DMS53 treated with DMSO at 0.1 percent for 48 hours (cell line): ENCODE results near the gene TAF1C.

Experiments
- DNase-seq: peaks from one replicate; lab custom pipeline; 2025; ENCODE audit not compliant: unreplicated experiment; lab: John Stamatoyannopoulos, UW

Gene TAF1C

DNA sequence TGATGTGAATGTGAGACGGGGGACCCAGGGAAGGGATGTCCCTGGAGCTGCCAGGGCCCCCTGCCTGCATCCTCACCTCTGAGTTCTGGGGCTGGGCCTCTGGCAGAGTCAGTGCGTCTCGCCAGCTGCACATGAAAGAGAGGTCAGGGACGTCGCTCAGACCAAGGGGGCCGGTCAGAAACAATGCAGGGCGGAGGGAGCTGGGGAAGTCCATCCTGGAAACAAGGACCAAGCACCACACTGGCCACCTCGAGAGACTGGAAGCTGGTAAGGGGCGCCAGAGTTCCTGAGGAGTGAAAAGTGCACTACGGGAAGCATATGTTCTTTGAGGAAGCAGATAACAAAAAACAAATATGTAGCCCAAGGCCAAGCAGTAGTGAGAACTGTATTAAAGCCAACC lies 2.1 kb downstream of the TAF1C start:
- no peak for DNase-seq

DNA sequence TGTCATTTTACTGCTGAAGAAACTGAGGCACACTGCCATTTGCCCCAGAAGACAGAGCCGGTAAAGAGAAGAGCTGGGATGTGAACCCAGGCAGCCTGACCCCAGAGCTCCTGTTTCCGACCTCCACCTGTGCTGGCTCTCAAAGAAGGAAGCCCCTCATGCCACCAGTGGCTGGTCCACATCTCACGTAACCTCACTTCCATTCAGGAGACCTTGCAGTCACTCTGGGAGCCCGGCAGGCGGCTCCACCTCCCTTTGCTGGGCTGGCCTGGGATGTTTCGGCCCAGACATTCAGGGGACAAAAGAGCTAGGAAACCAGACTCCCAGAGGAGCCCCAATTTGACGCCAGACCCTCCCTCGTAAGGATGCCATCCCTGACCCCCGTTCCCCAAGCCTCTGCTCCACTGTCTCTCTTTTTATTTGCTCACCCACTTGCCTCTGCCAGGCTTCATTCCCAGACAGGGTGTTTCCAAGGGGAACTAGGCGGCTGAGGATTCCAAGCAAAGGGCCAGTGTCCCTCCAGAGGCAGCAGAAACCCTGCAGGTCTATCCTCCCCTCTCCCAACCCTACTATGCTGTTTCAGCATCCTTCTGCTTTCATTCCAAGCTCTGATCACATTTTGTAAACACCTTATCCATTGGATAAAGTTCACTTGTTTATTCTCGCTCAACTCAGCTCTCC lies 2.8 kb downstream of the TAF1C start:
- DNase-seq: no peak

DNA sequence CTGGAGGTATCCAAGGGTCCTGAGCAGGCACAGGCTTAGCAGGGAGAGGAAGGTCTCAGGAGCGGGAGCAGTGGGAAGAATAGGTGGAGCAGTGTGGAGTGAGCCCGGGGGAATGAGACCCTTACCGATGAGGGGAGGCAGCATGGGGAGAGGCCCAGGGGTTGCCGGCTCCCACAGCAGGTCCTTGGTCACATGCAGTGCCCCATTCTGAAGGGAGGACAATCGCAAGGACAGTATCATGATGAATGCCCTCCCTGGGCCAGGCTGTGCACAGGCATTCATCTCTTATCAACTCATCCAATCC lies 3.3 kb downstream of the TAF1C start:
- DNase-seq: no peak

DNA sequence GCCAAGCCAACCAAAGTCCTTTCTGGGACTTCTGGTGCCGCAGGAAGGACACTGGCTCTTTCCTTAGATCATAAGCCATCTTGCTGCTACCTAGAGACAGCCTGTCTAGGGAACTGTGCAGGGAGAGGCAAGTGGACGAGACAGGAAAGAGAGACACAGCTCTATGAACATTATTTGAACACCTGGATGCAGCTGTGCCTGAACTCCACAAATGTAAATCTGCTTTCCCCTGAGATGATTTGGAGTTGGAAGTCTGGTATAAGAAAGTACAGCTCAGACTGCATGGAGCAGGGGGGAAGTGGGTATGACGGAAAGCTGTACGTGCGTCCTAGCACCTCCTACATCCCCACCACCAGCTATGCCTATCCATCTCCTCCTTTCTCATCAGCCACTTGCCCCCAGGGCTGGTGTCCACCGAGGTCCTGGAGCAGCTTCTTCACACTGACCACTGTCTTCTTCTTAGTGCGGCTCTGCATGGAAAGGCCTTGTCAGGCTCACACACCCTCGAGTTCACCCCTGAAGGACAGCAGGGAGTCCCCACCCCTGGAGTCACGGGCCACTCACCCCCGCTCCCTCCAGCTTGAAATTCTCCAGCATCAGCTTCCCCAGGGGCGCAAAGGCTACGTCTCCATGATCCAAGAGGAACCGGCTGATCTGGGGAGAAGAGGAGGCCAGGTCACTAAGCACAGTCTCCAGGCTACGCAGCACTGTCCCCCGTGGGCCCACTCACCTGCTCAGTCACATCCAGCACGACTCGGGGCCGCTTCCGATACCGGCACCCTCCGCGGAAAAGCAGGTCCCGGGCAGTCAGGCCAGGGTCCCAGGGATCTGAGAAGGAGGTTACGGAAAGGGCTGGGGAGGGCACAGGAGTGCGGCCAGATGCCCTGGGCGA lies 3.9 kb downstream of the TAF1C start:
- DNase-seq: no peak

DNA sequence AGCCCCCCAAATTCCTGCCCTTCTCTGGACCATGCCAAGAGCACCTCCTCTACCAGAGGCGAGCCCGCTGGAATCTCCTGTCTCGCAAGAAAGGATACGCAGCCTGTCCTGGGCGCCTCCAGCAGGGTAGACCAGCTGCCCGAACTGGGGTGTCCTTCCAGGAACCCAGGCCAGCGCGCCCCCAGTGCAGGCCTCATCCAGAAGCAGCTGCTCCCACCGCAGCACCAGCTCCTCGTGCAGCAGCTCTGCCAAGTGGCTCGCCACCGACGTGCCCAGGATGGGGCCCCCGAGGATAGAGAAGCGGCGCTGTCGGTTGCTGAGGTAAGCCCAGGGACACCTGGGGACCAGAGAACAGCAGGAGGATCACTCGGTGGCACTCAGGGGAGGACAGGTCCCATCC lies 4.8 kb downstream of the TAF1C start:
- DNase-seq: no peak

DNA sequence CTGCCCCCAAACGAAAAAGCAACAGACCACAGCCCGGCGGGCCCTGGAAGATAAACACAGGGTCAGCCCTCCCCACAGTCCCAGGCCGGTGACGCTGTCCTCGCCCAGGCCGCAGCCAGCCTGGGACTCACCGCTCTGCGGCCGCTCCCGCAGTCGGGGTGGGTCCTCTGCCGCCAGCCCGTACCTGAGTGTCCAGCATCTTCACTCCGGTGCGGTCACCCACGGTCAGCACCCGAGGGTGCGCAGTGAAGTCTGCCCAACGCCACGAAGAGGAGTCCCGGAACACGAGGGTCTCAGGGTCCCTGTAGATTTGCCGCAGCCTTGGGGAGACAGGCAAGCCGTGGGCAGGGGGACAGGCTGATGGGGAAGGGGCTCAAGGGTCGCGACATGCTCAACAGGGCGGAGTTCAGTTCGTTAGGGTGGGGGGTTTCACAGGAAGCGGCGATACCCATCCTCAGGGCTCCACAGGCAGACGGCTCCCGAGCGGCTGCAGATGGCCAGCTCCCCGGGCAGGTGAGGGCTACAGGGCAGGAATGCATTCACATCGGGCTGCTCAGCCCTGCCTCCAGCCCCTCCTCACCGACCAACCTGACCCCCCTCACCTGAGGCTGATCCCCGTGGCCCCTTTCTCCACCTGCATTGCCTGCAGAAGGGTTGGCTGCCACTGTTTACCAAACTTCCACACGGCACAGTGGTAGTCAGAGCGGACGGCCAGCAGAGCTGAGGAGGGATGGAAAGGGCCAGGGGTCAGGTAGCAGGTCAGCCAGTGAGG lies 5.5 kb downstream of the TAF1C start:
- DNase-seq: no peak

DNA sequence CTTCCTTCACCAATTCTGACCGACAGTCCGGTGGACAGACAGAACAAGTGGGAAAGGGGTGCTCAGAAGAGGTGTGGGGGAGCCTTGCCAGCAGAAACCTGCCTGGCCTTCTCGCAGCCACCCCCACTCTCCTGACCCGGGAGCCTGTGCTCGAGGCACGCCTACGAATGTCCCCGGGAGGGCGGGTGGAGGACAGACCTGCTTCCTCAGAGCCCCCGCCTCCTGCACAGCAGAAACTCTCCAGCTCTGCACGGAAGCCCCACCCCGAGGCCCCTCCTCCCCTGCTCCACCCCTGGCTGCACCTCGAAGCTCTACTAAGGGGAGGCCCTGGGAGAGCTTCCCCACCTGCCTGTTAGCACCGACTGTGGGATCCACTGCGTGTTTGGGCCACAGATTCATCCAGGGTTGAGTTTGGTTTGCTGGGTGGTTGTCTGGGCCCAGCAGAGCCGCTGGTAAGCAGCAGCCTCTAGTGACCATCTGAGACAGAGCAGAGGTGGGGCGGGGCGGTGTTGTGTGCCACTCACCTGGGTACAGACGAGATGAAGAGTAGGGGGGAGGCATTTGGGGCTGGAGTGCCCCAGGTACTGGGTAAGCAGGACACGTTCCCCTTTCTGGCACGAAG lies 6.2 kb downstream of the TAF1C start:
- no peak for DNase-seq

DNA sequence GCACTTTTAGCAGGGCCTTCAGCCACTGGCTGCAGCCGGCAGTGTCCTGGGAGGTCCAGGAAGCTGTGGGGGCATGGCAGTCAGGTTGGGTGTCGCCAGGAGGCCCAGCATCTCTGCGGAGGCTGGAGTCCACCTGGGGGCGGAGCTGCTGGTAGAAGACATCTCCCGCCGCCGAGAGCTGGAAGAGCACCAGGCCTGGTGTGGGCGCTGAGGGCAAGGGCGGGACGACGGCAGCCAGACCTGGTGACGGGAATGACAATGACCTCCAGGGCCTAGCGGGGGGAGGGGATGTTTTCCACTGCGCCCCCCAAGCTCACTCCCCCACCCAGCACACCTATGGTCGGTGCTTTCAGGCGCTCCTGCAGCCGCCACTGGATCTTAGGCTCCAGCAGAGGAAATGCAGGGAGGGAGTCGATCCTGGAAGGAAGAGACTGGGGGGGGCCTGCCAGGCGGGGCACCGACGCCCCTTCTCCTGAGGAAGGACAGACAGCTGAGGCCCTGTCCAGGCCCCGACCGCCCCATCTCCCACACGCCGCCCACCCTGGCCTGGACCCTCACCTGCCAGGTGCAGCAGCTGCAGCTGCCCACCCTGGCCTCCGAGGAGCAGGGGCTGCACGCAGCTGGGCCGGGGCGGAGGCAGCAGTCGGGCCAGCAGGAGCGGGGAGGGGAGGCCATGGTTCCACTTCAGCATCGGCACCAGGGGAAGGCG lies 7.1 kb downstream of the TAF1C start:
- DNase-seq: no peak

DNA sequence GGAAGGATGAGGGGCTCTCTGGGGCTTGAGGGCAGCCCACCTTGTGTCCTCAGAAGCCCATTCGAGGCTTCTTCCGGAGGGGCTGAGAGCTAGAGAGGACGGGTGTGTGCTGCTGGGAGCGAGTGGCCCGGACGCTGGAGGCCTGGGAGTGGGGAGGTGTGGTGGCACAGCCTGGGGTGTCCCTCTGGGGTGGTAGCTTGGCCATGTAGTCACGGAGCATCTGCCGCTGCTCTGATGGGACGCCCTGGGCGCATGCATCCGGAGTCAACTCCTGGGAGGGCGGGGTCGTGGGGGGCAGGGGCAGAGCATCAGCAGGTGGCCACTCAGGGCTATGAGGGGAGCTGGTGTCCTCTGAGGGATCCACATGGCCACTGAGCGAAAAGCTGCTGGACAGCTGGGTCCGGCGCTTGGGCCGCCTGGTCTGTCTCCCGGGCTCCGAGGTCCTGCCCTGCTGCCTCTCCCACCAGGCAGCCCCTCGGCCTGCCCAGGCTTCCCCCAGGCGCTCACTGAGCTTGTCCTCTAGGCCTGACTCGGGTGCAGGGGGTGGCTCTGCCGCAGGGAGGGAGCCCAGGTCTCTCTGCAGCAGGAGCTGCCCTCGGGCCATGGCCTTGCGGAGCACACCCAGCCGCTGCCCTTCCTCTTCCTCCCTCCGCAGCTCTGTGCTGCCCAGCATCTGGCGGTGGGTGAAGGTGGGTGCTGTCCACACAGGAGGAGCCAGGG lies 7.8 kb downstream of the TAF1C start:
- no peak for DNase-seq

DNA sequence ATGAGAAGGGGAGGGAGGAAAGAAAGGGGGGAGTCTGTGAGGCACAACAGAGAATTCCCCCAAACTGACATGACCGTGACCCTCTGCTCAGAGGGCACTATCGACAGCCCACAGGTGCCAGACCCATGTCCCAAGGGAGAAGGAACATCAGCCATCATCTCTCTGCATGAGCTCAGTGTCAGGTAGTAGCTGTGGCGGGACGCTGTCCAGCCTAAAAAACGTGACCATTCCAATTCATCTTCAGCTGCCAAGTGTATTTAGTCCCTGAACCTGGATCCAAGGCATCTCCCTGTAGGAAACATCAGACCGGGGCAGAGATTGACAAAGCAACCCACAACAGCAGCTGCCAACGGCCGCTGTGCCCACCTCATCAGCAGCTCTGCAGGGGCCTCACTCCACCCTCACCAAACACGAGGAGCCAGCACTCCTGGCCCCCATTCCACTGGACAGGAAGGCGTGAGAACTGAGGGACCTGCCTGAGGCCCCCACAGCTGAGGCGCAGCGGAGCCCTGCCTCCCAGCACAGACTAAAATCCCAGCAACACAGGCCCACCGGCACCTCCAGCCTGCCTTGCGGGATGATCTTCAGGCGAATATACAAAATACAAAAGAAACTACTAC lies 8.6 kb downstream of the TAF1C start:
- DNase-seq: no peak

DNA sequence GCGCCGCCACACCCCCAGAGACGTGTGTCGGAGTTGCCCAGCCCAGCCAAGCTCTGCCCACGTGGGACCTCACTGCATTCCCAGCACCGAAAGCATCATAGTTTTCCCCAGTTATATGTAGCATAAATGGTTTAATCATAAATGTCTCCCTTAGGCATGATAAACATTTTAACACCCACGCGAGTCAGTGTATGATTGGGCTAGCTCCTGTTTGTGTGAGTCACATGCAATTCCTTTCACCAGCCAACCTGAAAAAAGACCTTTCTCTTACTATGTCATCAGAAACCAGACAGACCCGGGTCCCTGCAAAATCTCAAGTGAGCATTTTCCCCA lies 9.2 kb downstream of the TAF1C start:
- DNase-seq: no peak

DNA sequence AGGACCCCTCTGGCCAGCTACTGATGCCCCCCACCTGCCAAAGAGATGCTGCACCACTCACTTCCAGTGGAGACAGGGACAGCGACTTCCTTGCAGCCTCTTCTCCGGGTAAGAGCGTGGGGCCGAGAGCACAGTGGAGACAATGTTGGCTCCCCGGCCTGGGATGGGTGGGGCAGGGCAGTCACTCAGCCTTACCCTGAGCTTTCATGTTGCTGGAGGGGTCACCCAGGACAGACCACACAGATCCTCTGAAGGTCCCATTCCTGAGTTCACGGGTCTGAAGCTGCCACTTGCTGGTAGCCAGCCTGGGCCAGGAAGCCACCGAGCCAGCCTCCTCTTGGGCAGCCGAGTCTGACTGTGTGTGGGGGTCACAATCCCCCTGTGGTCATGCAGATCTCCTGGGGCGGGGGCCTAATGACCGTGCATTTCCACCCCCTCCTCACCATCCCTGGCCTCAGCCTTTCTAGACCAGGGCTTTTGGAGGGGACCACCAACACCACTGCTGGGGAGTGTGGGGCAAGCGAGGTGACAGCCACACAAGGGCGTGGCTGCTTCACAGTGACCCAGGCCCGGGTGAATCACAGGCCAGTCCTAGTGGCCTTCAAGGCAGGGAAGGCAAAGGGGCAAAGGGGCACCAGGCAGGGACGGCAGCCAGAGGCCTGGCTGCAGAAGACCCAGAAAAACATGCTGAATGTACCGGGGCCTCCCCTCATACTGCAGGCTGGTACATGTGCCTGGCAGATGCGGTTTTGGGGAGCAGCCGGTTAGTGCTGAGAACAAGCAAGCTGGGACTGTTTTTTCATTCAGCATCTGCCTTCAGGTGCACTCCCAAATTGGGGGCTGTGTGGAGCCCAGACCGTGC lies 10.4 kb downstream of the TAF1C start:
- DNase-seq: no peak

DNA sequence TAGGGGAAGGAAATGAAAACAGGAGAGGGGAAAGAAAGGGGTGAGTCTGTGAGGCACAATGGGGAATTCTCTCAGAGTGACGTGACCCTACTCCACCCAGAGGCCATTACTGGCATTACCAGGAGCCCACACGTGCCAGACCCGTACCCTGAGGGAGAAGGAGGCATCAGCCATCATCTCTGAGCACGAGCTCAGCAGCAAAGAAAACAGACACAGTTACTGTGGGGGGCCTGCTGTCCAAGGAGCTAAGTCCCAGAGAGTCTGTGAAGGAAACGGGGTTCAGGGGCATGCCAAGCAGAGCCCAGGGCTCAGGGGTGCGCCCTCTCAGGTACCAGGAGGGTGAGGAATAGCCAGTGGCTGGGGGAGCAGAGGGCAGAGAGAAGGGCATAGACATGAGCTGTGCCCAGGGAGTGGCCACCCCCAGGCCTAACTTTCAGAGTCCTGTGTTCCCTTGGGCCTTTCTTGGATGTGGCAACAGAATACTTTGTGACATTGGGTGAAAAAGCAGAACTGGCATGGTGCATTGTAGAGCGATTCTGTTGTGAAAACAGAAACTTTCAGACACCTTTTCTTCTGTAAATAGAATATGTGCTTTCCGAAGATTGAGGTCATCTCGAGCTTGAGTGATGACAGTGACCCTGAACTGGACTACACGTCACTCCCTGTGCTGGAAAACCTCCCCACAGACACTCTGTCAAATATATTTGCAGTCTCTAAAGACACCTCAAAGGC lies 11.3 kb downstream of the TAF1C start:
- DNase-seq: no peak

DNA sequence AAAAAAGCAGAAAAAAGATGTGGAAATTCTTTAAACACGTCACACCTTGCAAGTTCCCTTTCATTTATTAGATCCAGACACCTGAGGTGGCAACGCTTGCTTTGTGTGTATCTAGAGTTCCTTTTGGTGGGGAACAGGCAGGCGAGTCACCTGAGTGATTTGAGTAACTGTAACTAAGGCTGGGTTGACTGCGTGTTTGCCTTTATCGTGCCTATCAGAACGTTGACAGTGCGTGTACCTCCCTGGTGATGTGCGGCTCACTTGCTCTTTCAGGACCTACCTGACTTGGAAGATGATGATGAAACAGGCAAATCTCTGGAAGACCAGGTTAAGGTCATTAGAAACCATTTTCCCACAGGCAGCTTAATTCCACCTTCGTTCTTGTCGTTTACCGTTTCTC lies 12.5 kb downstream of the TAF1C start:
- DNase-seq: no peak

DNA sequence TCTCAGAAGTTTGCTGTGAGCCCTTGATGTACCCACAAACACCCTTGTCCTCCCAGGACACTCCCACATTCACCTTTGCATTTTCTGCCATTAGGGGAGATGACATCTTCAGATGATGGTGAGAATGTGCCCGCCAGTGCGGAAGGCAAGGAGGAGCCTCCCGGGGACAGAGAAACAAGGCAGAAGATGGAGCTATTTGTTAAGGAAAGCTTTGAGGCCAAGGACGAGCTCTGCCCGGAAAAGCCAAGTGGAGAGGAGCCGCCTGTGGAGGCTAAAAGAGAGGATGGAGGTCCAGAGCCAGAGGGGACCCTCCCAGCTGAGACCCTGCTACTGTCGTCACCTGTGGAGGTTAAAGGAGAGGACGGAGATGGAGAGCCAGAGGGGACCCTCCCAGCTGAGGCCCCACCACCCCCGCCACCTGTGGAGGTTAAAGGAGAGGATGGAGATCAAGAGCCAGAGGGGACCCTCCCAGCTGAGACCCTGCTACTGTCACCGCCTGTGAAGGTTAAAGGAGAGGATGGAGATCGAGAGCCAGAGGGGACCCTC lies 17.0 kb downstream of the TAF1C start:
- no peak for DNase-seq

DNA sequence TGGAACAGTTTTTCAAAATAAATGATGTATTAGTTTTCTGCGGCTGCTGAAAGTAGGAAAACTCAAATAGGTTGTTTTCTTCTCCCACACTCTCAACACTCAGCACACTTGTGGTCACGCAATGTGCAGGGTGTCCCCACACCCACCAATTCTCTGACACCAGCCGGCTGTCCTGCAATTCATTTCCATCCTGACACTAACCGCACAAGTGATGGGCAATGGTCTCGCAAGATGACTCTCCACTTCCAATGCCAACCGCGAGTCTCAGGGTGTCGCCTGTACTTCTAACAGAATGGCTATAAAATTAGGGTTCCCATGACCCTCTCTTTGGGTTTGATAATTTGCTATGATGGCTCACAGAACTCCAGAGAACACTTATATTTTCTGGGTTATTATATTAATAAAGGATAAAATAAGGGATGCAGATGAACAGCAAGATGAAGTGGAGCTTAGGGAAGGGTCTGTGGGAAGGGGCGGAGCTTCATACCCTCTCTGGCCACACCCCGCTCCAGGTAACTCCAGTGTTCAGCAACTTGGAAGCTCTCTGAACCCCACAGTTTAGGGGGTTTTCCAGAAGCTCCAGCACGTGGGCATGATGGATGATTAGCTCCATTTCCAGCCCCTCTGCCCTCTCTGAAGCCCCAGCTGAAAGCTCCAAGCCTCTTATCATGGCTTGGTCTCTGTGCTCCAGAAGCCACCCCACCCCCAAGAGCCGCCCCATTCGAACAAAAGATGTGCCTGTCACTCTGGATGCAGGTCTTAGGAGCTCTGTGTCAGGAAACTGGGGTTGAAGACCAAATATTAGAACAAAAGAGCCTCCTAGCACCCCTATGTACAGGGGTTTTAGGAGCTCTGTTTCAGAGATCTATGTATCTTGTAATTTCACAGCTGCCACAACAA lies 19.8 kb downstream of the TAF1C start:
- no peak for DNase-seq

DNA sequence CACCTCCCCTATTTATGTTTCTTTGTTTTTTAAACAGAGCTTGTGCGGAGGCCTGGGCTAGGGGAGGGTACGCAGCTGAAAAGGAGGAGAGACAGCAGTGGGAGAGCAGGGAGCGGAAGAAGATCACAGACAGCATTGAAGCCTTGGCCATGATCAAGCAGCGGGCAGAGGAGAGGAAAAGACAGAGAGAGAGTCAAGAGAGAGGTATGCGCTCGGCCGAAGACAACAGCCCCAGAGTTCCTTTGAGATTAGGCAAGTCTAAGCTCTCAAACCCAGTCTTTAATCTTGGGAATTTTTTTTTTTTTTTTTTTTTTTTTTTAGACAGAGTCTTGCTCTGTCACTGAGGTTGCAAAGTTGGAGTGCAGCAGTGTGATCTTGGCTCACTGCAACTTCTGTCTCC lies 21.1 kb downstream of the TAF1C start:
- no peak for DNase-seq
